ENCODE results near the gene HNRNPUL1.
A peak's percentile ranks its signal among the peaks of the same experiment; 100 is the strongest.
"Not testable (repeated sequence)": the region's sequence is repeated elsewhere in the genome, so short reads cannot be mapped to it uniquely, and the experiment has no call there.

HNRNPUL1 gene

DNA sequence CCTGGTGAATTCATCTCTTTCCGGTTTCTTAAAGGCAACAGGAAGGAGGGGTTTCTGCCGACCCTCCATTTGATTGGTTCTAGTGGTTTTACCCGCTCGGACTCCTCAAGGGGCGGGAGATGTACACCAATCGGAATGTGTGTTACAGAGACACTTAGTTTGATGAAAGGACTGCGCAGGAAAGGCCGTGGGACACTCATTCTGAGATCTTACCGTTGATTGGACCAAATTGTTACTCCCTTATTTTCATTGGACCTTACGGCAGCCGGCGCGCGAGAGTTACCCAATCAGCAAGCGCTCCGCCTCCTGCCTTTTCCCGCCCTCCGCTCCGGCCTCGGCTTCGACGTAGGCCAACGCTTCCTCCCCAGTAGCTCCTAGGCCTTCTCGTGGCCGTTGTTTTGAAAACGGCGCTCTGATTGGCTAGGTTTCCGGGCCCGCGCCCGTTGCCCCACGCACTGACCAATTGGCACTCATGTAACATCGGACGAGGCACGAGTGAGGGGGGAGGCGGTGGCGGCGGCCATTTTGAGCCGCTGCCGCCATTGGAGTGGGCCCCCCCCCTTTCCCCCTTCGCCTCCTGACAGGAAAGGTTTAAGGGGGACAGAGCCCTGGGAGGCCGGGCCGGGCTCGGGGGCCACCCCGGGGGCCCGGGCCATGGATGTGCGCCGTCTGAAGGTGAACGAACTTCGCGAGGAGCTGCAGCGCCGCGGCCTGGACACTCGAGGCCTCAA, at the start of gene HNRNPUL1:
TSS of gene HNRNPUL1 (plus strand) at position 523 of the 731 bp plus-strand sequence. CDS start at position 655, 132 bp downstream.
- DNase-seq (ENCODE audit: low read depth), result peak; percentile 100

DNA sequence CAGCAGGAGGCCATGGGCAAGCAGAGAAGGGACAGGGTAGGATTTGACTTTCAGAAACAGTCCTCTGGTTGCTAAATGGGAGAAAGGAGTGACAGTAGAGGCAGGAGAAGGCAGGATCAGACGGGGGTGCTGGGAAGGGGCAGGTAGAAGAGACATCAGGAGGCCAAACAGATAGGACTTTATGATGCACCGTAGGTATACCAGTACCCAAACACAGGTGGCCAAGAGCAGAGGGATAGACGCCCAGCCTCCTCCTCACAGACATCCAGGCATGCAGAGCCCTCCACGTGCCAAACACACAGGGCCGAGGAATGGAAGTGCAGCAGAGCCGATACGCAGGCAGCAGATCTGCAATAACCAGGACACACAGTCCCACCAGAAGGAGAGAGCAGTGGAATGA, 46.4 kb upstream of the HNRNPUL1 start:
- no peak for DNase-seq (ENCODE audit: low read depth)

DNA sequence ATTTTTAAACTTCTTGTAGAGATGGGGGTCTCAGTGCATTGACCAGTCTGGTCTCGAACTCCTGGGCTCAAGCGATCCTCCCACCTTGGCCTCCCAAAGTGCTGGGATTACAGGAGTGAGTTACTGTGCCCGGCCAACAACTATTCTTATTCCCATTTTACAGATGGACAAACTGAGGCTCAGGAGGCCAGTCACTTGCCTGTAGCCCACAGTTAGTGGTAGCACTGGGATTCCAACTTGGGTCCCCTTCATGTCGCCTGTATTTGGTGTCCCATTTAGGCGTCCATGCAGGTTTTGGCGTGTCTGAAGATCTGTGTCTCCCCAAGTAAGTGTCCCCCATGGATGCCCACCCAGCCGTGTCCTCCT, 45.9 kb upstream of the HNRNPUL1 start:
- no peak for DNase-seq (ENCODE audit: low read depth)

DNA sequence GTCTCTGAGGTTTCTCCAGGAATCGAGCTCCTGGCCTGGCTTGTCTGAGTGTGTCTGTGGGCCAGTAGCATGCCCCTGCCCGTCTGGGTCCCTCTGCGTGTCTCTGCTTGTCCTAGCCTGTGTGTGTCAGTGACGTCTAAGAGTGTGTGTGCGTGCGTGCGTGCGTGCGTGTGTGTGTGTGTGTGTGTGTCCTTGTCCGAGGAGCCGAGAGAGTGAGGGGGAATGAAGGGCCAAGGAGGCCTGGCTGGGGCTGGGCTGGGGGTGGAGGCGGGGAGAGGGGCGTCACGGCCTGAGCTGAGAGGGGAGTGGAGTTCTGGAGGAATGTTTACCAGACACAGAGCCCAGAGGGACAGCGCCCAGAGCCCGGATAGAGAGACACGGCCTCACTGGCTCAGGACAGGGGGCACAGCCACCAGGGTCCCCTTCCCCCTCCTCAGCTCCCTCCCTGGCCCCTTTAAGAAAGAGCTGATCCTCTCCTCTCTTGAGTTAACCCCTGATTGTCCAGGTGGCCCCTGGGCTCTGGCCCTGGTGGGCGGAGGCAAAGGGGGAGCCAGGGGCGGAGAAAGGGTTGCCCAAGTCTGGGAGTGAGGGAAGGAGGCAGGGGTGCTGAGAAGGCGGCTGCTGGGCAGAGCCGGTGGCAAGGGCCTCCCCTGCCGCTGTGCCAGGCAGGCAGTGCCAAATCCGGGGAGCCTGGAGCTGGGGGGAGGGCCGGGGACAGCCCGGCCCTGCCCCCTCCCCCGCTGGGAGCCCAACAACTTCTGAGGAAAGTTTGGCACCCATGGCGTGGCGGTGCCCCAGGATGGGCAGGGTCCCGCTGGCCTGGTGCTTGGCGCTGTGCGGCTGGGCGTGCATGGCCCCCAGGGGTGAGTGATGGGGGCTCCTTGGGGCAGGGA, 45.3 kb upstream of the HNRNPUL1 start, which contains the start of gene AXL:
TSS of gene AXL (plus strand) at position 609 of the 893 bp plus-strand sequence. CDS start at position 779, 170 bp downstream.
- peak; percentile 80 for DNase-seq (ENCODE audit: low read depth)

DNA sequence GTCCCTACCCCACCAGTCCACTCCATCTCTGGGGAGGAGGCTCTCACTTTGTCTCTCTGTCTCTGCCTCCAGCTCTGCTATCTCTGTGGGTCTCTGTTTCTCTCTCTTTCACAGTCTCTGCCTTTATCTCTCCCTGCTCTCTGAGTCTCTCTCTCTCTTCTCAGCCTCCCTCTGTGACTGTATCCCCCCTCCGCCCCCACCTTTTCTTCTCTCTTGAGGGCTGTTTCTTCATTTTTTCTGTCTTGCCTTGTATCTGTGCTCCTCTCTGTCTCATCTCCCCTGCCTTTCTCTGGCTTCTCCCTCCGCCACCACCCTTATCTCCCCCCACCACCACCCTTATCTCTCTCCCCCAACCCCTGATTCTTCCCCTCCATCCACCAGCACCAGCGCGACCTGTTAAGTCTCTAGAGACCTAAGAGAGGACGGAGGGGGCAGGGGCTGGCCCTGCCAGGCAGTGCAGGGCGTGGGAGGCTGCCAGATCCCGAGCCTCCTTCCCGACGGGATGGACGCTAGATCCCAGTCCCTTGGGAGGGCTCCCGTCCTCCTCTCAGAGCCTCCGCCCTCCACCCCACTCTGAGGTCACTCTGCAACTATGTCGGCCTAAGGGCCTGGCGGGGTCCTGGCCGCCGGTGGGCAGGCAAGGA, 44.1 kb upstream of the HNRNPUL1 start:
- peak; percentile 59 for DNase-seq (ENCODE audit: low read depth)

DNA sequence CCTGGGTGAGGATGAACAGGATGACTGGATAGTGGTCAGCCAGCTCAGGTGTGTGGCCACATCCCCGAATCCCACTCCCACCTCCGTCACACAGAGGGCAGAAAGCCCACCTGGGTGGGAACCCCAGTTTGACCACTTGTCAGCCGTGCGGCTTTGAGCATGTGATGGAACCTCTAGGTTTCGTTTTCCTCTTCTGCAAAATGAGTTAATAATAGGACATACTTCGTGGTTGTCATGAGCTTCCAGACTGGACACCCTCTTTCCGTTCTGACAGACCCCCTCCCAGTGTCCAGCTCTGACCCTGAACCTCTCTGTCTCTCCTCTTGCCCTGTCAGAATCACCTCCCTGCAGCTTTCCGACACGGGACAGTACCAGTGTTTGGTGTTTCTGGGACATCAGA, 43.4 kb upstream of the HNRNPUL1 start:
- no peak for DNase-seq (ENCODE audit: low read depth)

DNA sequence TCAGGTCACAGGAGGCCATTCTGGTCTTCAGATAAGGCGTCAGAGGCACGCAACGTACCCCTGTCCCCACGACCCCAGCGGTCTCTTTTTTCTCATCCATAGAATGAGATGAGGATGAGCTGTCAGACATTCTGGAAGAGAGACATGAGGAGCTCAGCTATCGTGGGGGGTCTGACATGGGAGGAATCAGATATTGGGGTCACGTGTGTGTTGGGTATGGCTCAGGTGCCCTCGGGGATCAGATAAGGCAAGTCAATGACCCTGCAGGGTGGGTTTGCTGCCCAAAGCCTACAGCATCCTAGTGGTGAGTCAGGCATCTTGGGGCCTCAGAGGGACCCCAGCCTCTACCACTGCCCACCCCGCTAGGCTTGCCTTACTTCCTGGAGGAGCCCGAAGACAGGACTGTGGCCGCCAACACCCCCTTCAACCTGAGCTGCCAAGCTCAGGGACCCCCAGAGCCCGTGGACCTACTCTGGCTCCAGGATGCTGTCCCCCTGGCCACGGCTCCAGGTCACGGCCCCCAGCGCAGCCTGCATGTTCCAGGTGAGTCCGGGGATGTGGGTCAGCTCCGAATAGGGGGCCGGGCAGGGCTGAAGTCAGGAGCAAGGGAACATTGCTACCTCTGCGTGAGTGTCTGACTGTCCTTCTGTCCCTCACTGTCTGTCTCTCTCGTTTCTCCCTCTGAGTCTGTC, 42.5 kb upstream of the HNRNPUL1 start:
- no peak for DNase-seq (ENCODE audit: low read depth)

DNA sequence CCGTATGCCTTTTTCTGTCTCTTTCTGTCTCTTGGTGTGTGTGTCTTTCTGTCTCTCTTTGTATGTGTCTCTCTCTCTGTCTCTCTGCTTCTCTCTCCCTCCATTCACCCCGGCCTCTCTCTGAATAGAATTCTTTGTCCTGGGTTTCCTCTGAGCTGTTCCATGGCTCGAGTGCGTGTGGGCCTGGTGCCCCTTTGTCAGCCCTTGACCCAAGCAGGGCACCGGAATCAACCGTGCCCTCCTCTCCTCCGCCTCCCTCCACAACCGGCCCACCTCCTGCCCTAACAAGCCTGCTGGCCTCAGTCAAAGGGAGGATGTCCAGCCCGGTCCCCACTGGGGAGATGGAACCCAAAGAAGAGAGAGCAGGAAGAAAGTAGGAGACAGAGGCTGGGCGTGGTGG, 41.9 kb upstream of the HNRNPUL1 start:
- no peak for DNase-seq (ENCODE audit: low read depth)

DNA sequence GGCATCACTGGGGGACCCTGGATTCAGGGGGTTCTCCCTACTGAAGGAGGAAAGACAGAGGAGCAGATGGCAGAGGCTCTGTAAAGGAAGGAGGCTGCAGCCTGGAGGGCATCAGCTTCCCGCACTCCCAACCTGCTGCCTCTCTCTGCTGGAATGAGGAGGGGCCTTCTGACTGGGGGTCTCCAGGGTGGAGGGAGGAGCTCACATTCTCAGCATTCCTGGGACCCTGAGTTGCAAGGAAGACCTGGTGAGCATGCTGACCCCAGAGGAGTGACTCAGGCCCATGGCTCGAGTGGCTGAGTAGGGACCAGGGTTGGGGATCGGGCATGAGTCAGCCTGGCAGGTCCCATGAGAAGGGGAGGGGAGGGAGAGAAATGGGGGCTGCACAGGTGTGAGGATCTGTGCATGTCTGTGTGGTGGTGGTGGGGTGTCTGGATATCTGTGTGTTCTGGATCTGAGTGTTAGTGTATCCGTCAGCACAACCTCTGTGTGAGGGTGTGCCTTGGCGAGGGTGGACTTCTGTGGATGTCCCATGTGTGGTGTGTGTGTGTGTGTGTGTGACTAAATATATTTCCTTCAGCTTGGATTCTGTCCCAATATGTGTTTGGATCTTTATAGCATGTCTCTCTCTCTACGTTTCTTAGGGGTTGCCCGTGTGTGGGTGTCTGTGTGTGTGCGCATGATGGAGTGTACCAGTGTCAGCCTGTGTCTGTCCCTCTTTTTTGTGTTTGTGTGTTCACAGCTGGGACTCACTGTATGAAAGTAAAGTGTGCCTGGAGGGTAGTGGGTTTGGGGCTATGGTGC, 40.5 kb upstream of the HNRNPUL1 start:
- DNase-seq (ENCODE audit: low read depth), result peak; percentile 42

DNA sequence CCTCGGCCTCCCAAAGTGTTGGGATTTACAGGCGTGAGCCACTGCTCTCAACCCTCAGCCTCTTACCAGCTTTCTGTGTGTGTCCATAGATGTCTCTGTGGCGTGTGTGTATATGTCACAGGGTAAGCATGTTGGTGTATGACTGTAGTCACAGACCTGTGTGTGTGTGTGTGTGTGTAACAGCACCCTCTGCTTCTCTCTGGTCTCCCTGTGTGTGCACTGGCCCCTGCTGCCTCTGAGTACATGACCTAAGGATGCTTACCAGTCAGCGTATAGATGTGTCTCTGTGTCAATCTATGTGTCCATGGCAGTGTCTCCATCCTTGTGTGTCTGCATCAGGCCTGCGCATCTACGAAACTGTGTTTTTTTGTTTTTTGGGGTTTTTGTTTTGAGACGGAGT, 39.5 kb upstream of the HNRNPUL1 start:
- no peak for DNase-seq (ENCODE audit: low read depth)

DNA sequence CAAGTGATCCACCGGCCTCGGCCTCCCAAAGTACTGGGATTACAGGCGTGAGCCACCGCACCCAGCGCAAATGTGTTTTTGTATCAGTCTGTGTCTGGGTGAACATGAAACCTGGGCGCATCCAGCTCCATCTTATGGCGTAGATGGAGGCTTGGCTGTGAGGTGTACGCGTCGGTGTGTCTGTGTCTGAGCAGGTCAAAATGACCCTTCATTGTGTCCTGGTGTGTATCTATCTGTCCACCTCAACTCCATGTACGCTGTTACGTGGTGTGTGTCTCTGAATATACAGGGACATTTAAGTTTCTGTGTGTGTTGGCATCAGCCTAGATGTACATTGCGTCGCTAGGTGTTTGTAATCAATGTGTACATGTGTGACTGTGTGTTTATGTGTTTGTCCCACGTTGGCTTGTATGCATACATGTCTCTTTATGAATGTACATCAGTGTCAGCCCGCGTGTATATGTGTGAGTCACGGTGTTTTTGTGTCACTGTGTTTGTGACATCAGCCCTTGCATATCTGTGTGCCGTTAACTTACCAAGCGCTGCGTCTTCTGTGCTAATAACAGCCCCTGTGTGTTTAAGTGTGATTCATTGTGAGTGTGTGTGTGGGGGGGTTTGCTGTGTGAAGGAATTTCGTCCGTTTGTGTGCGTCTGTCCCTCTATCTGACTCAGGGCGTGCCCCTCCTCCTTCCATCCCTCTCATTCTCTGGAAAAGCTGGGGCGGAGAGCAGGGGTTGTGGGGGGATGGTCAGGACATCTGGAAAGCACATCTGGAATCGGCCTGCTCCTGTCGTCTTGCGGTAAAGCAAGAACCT, 38.7 kb upstream of the HNRNPUL1 start:
- DNase-seq (ENCODE audit: low read depth), result peak; percentile 99

DNA sequence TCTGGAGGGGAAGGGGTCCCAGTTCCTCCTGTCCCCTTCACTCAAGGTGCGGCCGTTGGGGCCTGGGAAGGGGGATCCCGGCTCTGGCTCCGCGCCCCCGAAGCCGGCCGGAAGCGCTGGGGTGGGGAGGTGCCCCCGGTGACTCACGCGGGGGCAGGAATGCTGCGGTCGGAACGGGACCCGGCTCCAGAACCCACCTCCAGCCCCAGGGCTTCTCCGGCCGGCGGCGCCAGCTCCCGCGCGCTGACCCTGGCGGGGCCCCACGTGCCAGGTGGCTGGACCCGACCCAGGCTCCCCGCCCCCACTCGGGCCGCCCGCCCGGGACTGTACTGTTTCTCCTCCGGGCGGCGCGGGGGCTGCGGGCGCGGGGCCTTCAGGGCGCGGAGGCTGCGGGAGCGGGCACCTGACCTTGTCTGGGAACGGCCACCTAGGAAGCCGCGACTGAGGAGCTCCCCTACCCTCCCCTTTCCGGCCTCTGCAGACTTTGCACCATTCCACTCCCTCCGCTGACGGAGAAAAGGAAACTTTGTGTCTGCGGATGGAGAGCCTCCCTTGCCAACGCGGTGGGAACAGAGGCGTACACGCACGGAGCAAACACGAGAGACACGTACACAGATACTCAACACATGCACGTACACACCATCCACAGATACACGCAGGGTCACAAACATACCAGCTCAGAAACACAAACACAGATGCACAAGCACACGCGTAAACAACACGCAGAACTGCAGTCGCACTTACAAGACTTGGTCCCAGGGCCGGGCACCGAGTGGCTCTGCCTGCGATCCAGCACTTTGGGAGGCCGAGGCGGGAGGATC, 37.9 kb upstream of the HNRNPUL1 start:
- peak; percentile 92 for DNase-seq (ENCODE audit: low read depth)

DNA sequence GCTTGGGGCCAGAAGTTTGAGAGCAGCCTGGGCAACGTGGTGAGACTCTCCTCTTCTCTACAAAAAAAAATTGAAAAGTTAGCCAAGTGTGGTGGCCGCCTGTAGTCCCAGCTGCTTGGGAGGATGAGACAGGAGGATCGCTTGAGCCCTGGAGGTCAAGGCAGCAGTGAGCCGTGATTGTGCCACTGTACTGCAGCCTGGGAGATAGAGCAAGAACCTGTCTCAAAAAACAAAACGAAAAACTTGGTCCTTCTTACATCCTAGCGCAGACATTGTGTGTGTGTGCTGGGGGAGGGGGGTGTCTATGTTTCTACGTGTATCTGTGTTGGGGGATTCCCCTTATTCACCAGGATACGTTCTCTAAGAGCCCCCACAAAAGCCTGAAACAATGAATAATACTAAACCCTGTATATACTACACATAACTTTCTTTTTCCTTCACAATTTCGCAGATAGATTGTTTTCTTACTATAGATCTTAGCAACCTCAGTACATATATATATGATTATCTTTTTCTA, 37.2 kb upstream of the HNRNPUL1 start:
- no peak for DNase-seq (ENCODE audit: low read depth)

DNA sequence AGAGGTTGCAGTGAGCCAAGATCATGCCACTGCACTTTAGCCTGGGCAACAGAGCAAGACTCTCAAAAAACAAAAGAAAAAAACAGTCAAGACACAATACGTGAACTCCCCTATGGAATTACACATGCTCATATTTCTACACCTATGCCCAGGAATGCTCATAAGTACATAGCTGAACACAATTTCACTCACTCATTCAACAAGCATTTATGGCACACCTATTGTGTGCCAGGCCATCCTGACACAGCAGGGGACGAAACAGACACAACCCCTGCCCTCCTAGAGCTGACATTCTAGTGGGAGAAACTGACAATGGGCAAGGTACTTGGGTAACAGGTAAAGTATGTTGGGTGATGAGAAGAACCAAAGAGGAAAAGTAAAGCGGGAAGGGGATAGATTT, 35.7 kb upstream of the HNRNPUL1 start:
- DNase-seq (ENCODE audit: low read depth), result no peak

DNA sequence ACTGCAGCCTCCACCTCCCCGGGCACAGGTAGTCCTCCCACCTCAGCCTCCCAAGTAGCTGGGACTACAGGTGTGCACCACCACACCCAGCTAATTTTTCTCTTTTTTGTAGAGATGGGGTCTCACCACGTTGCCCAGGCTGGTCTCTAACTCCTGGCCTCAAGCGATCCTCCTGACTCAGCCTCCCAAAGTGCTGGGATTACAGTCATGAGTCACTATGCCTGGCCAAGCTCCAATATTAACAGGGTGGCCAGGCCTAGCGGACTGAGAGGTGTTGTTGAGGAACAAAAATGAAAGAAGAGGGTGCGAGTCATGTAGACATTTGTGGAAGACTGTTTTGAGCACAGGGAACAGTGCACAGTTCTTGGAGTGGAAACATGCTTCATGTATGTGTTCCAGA, 34.8 kb upstream of the HNRNPUL1 start:
- not testable (repeated sequence) for DNase-seq (ENCODE audit: low read depth)

DNA sequence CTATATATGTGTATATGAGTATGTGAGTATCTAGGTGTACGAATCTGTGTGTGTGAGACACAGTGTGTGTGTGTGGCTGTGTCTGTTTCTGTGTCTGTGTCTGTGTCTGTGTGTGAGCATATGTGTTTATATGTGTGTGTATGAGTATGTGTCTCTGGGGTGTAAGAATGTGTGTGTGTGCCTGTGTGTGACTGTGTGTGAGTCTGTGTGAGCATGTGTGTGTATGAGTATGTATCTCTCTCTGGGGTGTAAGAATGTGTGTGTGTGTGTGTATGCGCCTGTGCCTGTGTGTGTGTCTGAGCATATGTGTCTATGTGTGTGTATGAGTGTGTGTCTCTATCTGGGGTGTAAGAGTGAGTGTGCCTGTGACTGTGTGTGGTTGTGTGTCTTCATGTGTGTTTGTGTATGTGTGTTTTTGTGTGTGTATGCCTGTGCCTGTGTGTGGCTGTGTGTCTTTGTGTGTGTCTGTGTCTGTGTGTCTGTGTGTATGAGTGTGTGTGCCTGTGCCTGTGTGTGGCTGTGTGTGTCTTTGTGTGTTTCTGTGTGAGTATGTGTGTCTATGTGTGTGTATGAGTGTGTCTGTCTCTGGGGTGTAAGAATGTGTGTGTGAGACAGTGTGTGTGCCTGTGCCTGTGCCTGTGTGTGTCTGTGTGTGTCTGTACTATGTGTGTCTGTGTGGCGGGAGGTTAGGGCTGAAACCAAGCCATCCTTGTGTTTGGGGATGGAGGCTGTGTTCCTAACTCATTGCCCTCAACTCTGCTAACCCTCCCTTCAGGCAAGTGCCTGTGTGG, 33.9 kb upstream of the HNRNPUL1 start:
- no peak for DNase-seq (ENCODE audit: low read depth)

DNA sequence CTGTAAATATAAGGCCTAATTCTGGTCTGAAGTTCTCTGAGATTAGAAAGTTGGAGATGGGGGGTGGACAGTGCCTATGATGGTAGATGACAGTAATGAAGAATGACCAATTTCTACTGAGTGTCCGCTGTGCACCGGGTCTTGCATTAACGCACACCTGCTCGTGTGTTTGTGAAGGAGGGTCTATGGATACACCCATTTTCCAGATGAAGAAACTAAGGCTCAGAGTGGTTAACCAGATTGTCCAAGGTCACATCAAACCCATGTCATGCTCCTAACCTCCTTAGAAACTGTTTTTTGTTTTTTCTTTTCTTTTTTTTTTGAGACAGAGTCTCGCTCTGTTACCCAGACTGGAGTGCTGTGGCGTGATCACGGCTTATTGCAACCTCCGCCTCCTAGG, 31.5 kb upstream of the HNRNPUL1 start:
- DNase-seq (ENCODE audit: low read depth), result no peak

DNA sequence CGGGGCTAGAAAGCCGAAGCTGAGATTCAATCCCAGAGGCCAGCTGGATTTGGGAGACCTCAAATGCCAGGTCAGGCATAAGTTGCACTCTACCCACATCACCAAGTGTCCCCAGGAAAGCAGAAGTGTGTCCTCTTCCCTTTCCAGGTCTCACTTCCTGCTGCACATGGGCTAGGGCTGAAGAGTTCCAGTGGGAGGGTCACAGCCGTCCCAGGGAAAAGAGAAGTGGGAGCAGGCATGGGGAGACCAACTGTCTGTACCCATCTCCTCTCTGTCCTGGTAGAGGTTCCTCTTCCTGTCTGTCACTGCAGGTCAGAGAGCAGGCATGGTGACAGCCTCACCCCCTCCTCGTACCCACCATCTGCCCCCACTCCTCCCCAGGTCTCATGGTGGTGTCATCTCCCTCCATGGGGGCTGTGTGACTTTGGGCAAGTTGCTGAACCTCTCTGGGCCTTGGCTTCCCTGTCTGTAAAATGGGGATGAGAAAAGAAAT, 30.4 kb upstream of the HNRNPUL1 start:
- DNase-seq (ENCODE audit: low read depth), result no peak
